GM18909 (cell line): Measurements from ENCODE around the gene GCN1.
"Not testable (repeated sequence)": the region's sequence is repeated elsewhere in the genome, so short reads cannot be mapped to it uniquely, and the experiment has no call there.

ENCODE experiments used
- ATAC-seq: cut with Tn5 transposase; IDR thresholded peaks from one replicate; pipeline ENCODE4 v1.9.1; 2021; ENCODE audit warnings: mild to moderate bottlenecking; ENCODE audit not compliant: unreplicated experiment, poor library complexity

The GCN1 gene

GRCh38 chr12:120215357-120215735 lies 20.8 kb upstream of the GCN1 start:
- no peak for ATAC-seq

- ATAC-seq = no peak
Measured at GRCh38 chr12:120214626-120215356, 20.3 kb upstream of the GCN1 start.

GRCh38 chr12:120213758-120214157 lies 19.2 kb upstream of the GCN1 start:
- ATAC-seq = no peak

- ATAC-seq = not testable (repeated sequence)
Measured at GRCh38 chr12:120213182-120213581, 18.7 kb upstream of the GCN1 start.

- ATAC-seq = no peak
Measured at GRCh38 chr12:120212301-120212700, 17.8 kb upstream of the GCN1 start.

GRCh38 chr12:120211904-120212283 lies 17.4 kb upstream of the GCN1 start:
- no peak for ATAC-seq

GRCh38 chr12:120211243-120211903 lies 16.9 kb upstream of the GCN1 start:
- ATAC-seq = no peak

- no peak for ATAC-seq
Measured at GRCh38 chr12:120209851-120210250, 15.3 kb upstream of the GCN1 start.

- ATAC-seq = no peak
Measured at GRCh38 chr12:120207227-120207626, 12.7 kb upstream of the GCN1 start.

- not testable (repeated sequence) for ATAC-seq
Measured at GRCh38 chr12:120206781-120207180, 12.3 kb upstream of the GCN1 start.

- no peak for ATAC-seq
Measured at GRCh38 chr12:120206228-120206627, 11.7 kb upstream of the GCN1 start.

GRCh38 chr12:120204171-120204570 lies 9.7 kb upstream of the GCN1 start:
- no peak for ATAC-seq

- no peak for ATAC-seq
Measured at GRCh38 chr12:120200364-120200800, 5.9 kb upstream of the GCN1 start.

- ATAC-seq = no peak
Measured at GRCh38 chr12:120199595-120200306, 5.2 kb upstream of the GCN1 start.

- ATAC-seq = no peak
Measured at GRCh38 chr12:120199025-120199424, 4.5 kb upstream of the GCN1 start.

- no peak for ATAC-seq
Measured at GRCh38 chr12:120197542-120197887, 3.0 kb upstream of the GCN1 start.

GRCh38 chr12:120196817-120197541 lies 2.5 kb upstream of the GCN1 start:
- ATAC-seq = not testable (repeated sequence)

- ATAC-seq = no peak
Measured at GRCh38 chr12:120196363-120196762, 1.8 kb upstream of the GCN1 start.

GRCh38 chr12:120194226-120194533 lies 335 bp downstream of the GCN1 start:
- peak; percentile 23 for ATAC-seq

GRCh38 chr12:120193286-120193685 lies 1.2 kb downstream of the GCN1 start:
- not testable (repeated sequence) for ATAC-seq

- no peak for ATAC-seq
Measured at GRCh38 chr12:120190985-120191480, 3.5 kb downstream of the GCN1 start.
